ENCODE data around the gene SPAG8.

The SPAG8 gene

GRCh38 chr9:35812025-35812602 lies at the start of gene SPAG8:
Gene SPAG8, minus strand, starts transcription at chr9:35812262. Its CDS starts 115 bp downstream, at chr9:35812147.
- peak; percentile 79 to 89 for DNase-seq (ENCODE audit: low read depth in 2 of 2, low spot score in 1 of 2)

GRCh38 chr9:35861161-35861897 lies 49.3 kb upstream of the SPAG8 start:
- DNase-seq (ENCODE audit: low read depth in 2 of 2, low spot score in 1 of 2), result no peak

- no peak for DNase-seq (ENCODE audit: low read depth in 2 of 2, low spot score in 1 of 2)
Measured at GRCh38 chr9:35859990-35860339, 47.9 kb upstream of the SPAG8 start.

GRCh38 chr9:35859310-35859989 lies 47.4 kb upstream of the SPAG8 start:
- no peak for DNase-seq (ENCODE audit: low read depth in 2 of 2, low spot score in 1 of 2)

- no peak for DNase-seq (ENCODE audit: low read depth in 2 of 2, low spot score in 1 of 2)
Measured at GRCh38 chr9:35858458-35858857, 46.4 kb upstream of the SPAG8 start.

- no peak for DNase-seq (ENCODE audit: low read depth in 2 of 2, low spot score in 1 of 2)
Measured at GRCh38 chr9:35856882-35857281, 44.8 kb upstream of the SPAG8 start.

- no peak for DNase-seq (ENCODE audit: low read depth in 2 of 2, low spot score in 1 of 2)
Measured at GRCh38 chr9:35856206-35856605, 44.1 kb upstream of the SPAG8 start.

- DNase-seq (ENCODE audit: low read depth in 2 of 2, low spot score in 1 of 2), result no peak
Measured at GRCh38 chr9:35854091-35854762, 42.2 kb upstream of the SPAG8 start.

- no peak for DNase-seq (ENCODE audit: low read depth in 2 of 2, low spot score in 1 of 2)
Measured at GRCh38 chr9:35852876-35853865, 41.1 kb upstream of the SPAG8 start.

GRCh38 chr9:35852267-35852815 lies 40.3 kb upstream of the SPAG8 start:
- DNase-seq (ENCODE audit: low read depth in 2 of 2, low spot score in 1 of 2), result no peak

GRCh38 chr9:35847792-35848572 lies 35.9 kb upstream of the SPAG8 start:
- DNase-seq (ENCODE audit: low read depth in 2 of 2, low spot score in 1 of 2), result no peak

GRCh38 chr9:35845824-35846771 lies 34.0 kb upstream of the SPAG8 start:
- DNase-seq (ENCODE audit: low read depth in 2 of 2, low spot score in 1 of 2), result no peak

GRCh38 chr9:35844628-35845270 lies 32.7 kb upstream of the SPAG8 start:
- DNase-seq (ENCODE audit: low read depth in 2 of 2, low spot score in 1 of 2), result no peak

- DNase-seq (ENCODE audit: low read depth in 2 of 2, low spot score in 1 of 2), result no peak
Measured at GRCh38 chr9:35842795-35843194, 30.7 kb upstream of the SPAG8 start.

GRCh38 chr9:35842020-35842745 lies 30.1 kb upstream of the SPAG8 start:
- DNase-seq (ENCODE audit: low read depth in 2 of 2, low spot score in 1 of 2), result no peak

- no peak for DNase-seq (ENCODE audit: low read depth in 2 of 2, low spot score in 1 of 2)
Measured at GRCh38 chr9:35841645-35841900, 29.5 kb upstream of the SPAG8 start.

- DNase-seq (ENCODE audit: low read depth in 2 of 2, low spot score in 1 of 2), result no peak
Measured at GRCh38 chr9:35840881-35841644, 29.0 kb upstream of the SPAG8 start.

Data from stimulated activated CD8-positive, alpha-beta memory T cell treated with anti-CD3 and anti-CD28 coated beads, Interleukin-4, amount 100 ng/mL, for 4 hours (primary cell).